T-helper 2 cell treated with Interferon-gamma antibody and Interleukin-4, amounts not matched to agents 100 ng/mL and 5 ng/mL, for 36 hours (primary cell): Measurements from ENCODE around the gene CTSV. TPM values are rescaled to one million over a fixed set of nuclear protein-coding genes. Genes with fewer than 3 reads are reported as not detected.
"Not testable (repeated sequence)": the region's sequence is repeated elsewhere in the genome, so short reads cannot be mapped to it uniquely, and the experiment has no call there.

Experiments
- intact Hi-C: fragments of 100-400 bp; cut with micrococcal nuclease; formaldehyde crosslinking; loops from one replicate; pipeline ENCODE4 v1.15.1; 2023
- total RNA-seq: library from RNA; stranded (reverse); gene quantifications from 2 replicates; pipeline ENCODE4 v1.2.3, GENCODE V29; 2022

Gene CTSV
- 0.27 and 0.36 TPM in 2 replicates for total RNA-seq

GRCh38 chr9:97038611-97039513, at the start of gene CTSV:
Gene CTSV, minus strand, starts transcription at chr9:97039142. Its CDS starts 1,099 bp downstream, at chr9:97038043.
- intact Hi-C loops = loop anchor here (1.0 to 10.0 kb wide), 2 partner anchors 26 to 624 kb away; partner anchors contain the start of gene ZNF367

GRCh38 chr9:97087668-97088215, 48.8 kb upstream of the CTSV start:
- intact Hi-C loops = not testable (repeated sequence)

- intact Hi-C loops = not testable (repeated sequence)
Measured at GRCh38 chr9:97084562-97084991, 45.6 kb upstream of the CTSV start.

GRCh38 chr9:97078362-97078761, 39.4 kb upstream of the CTSV start:
- intact Hi-C loops = no loop called here

GRCh38 chr9:97077452-97078295, 38.7 kb upstream of the CTSV start:
- intact Hi-C loops = no loop called here

- intact Hi-C loops = not testable (repeated sequence)
Measured at GRCh38 chr9:97076731-97077451, 37.9 kb upstream of the CTSV start.

- intact Hi-C loops = no loop called here
Measured at GRCh38 chr9:97076238-97076637, 37.3 kb upstream of the CTSV start.

- intact Hi-C loops = no loop called here
Measured at GRCh38 chr9:97075289-97075985, 36.5 kb upstream of the CTSV start.

GRCh38 chr9:97073506-97073905, 34.6 kb upstream of the CTSV start:
- intact Hi-C loops = no loop called here

- intact Hi-C loops = no loop called here
Measured at GRCh38 chr9:97072285-97072776, 33.4 kb upstream of the CTSV start.

GRCh38 chr9:97070325-97070724, 31.4 kb upstream of the CTSV start:
- intact Hi-C loops = not testable (repeated sequence)

- intact Hi-C loops = no loop called here
Measured at GRCh38 chr9:97067490-97067889, 28.5 kb upstream of the CTSV start.

- intact Hi-C loops = no loop called here
Measured at GRCh38 chr9:97064176-97064575, 25.2 kb upstream of the CTSV start.

- intact Hi-C loops = no loop called here
Measured at GRCh38 chr9:97060796-97061195, 21.9 kb upstream of the CTSV start.

- intact Hi-C loops = no loop called here
Measured at GRCh38 chr9:97059626-97060025, 20.7 kb upstream of the CTSV start.

- intact Hi-C loops = no loop called here
Measured at GRCh38 chr9:97057651-97058050, 18.7 kb upstream of the CTSV start.

- intact Hi-C loops = not testable (repeated sequence)
Measured at GRCh38 chr9:97055891-97056290, 16.9 kb upstream of the CTSV start.

- intact Hi-C loops = no loop called here
Measured at GRCh38 chr9:97053717-97054116, 14.8 kb upstream of the CTSV start.

GRCh38 chr9:97052735-97053134, 13.8 kb upstream of the CTSV start:
- intact Hi-C loops = no loop called here

- intact Hi-C loops = no loop called here
Measured at GRCh38 chr9:97046228-97046627, 7.3 kb upstream of the CTSV start.
